ENCODE data around the gene SLC39A13.

DNA sequence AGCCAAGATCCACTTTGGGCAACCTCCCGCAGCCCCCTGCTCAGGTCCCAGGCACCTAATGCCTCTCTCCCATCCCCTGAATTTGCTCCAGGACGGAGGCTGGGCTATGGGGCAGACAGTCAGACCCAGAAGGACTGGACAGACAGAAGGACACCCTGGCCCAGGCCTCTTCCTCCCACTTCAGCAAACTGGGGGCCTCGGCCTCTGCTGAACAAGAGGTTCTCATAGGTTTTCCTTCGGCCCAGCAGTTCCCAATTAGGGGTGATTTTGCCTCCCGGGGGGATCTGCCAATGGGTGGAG is 33.7 kb upstream of the SLC39A13 start:
- no peak for TF ChIP-seq RFX5 (IDR thresholded peaks at IDR 0.05; ENCODE audit: low read depth, low read length)
- TF ChIP-seq, protein P1, sequence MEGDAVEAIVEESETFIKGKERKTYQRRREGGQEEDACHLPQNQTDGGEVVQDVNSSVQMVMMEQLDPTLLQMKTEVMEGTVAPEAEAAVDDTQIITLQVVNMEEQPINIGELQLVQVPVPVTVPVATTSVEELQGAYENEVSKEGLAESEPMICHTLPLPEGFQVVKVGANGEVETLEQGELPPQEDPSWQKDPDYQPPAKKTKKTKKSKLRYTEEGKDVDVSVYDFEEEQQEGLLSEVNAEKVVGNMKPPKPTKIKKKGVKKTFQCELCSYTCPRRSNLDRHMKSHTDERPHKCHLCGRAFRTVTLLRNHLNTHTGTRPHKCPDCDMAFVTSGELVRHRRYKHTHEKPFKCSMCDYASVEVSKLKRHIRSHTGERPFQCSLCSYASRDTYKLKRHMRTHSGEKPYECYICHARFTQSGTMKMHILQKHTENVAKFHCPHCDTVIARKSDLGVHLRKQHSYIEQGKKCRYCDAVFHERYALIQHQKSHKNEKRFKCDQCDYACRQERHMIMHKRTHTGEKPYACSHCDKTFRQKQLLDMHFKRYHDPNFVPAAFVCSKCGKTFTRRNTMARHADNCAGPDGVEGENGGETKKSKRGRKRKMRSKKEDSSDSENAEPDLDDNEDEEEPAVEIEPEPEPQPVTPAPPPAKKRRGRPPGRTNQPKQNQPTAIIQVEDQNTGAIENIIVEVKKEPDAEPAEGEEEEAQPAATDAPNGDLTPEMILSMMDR (conservative IDR thresholded peaks at IDR 0.05; ENCODE audit: low read depth, low read length) = no peak
- no peak for TF ChIP-seq POLR2A (IDR thresholded peaks at IDR 0.05; ENCODE audit: low read depth, low read length)
- TF ChIP-seq, protein P2, sequence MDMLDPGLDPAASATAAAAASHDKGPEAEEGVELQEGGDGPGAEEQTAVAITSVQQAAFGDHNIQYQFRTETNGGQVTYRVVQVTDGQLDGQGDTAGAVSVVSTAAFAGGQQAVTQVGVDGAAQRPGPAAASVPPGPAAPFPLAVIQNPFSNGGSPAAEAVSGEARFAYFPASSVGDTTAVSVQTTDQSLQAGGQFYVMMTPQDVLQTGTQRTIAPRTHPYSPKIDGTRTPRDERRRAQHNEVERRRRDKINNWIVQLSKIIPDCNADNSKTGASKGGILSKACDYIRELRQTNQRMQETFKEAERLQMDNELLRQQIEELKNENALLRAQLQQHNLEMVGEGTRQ (IDR thresholded peaks at IDR 0.05; ENCODE audit: low read depth, low read length) = no peak
- no peak for TF ChIP-seq CEBPB (IDR thresholded peaks at IDR 0.05; ENCODE audit: low read depth, low read length)
- no peak for TF ChIP-seq MXI1 (IDR thresholded peaks at IDR 0.05; ENCODE audit: borderline replicate concordance, low read depth, low read length)
- TF ChIP-seq RAD21 (IDR thresholded peaks at IDR 0.05; ENCODE audit: low read length) = no peak
- no peak for TF ChIP-seq ELK1 (IDR thresholded peaks at IDR 0.05; ENCODE audit: borderline replicate concordance, low read depth, low read length)
- no peak for TF ChIP-seq SMC3 (IDR thresholded peaks at IDR 0.05; ENCODE audit: low read depth, low read length)

Measured in IMR-90 (cell line).